Activated naive CD8-positive, alpha-beta T cell treated with anti-CD3 and anti-CD28 coated beads, Interleukin-2, amount 50 U/mL, for 24 hours (primary cell): ENCODE results near the gene TTC3.
A peak's percentile ranks its signal among the peaks of the same experiment; 100 is the strongest.

Experiments
- ATAC-seq: fragments of 150-1000 bp; cut with Tn5 transposase; one replicate; pipeline ENCODE4 v1.10.0; 2021
- DNase-seq: peaks from one replicate; pipeline ENCODE4 v3.0.0; 2021
- H3K27ac Mint-ChIP-seq: one replicate; pipeline ENCODE4 v1.8.0; 2021; ENCODE audit warnings: mild to moderate bottlenecking, mixed read lengths
- H3K27me3 Mint-ChIP-seq: one replicate; pipeline ENCODE4 v1.8.0; 2021; ENCODE audit warnings: mixed read lengths
- H3K36me3 Mint-ChIP-seq: one replicate; pipeline ENCODE4 v1.8.0; 2021; ENCODE audit warnings: low read depth, mixed read lengths
- H3K4me1 Mint-ChIP-seq: one replicate; pipeline ENCODE4 v1.8.0; 2021; ENCODE audit warnings: mixed read lengths
- H3K4me3 Mint-ChIP-seq: one replicate; pipeline ENCODE4 v1.8.0; 2021; ENCODE audit warnings: mild to moderate bottlenecking, moderate library complexity, mixed read lengths
- H3K9me3 Mint-ChIP-seq: one replicate; pipeline ENCODE4 v1.8.0; 2021; ENCODE audit warnings: mixed read lengths

TTC3 gene

GRCh38 chr21:37166733-37167132 is 93.7 kb downstream of the TTC3 start:
- H3K27me3 Mint-ChIP-seq, result no peaks in the 10 kb centered on the region
- no peaks in the 10 kb centered on the region for H3K9me3 Mint-ChIP-seq
- ATAC-seq (no peak), DNase-seq (no peak)
- H3K27ac Mint-ChIP-seq, result no peak overlapping the region
- H3K4me3 Mint-ChIP-seq, result no peak overlapping the region
- H3K36me3 Mint-ChIP-seq, result peaks cover 17% of the 10 kb centered on the region
- H3K4me1 Mint-ChIP-seq, result no peaks in the 10 kb centered on the region

- Mint-ChIP-seq H3K4me1 (no peaks in the 10 kb centered on the region), H3K27ac (no peak overlapping the region), H3K27me3 (no peaks in the 10 kb centered on the region), H3K9me3 (no peaks in the 10 kb centered on the region), H3K36me3 (peaks cover 21% of the 10 kb centered on the region), H3K4me3 (no peak overlapping the region)
- no peak for ATAC-seq
- no peak for DNase-seq
These were observed 95.6 kb downstream of the TTC3 start for GRCh38 chr21:37168666-37169065.

- H3K27ac Mint-ChIP-seq, result no peak overlapping the region
- no peak for DNase-seq
- ATAC-seq, result no peak
- no peaks in the 10 kb centered on the region for H3K27me3 Mint-ChIP-seq
- H3K9me3 Mint-ChIP-seq, result no peaks in the 10 kb centered on the region
- H3K36me3 Mint-ChIP-seq, result peaks cover 26% of the 10 kb centered on the region
- no peak overlapping the region for H3K4me3 Mint-ChIP-seq
- no peaks in the 10 kb centered on the region for H3K4me1 Mint-ChIP-seq
These were observed 99.6 kb downstream of the TTC3 start for GRCh38 chr21:37172646-37173045.

GRCh38 chr21:37176716-37177115 is 103.7 kb downstream of the TTC3 start:
- Mint-ChIP-seq H3K4me3 (no peak overlapping the region), H3K36me3 (peaks cover 44% of the 10 kb centered on the region), H3K9me3 (no peaks in the 10 kb centered on the region), H3K27ac (no peak overlapping the region), H3K27me3 (no peaks in the 10 kb centered on the region), H3K4me1 (no peaks in the 10 kb centered on the region)
- no peak for DNase-seq
- ATAC-seq, result peak; percentile 28

GRCh38 chr21:37181059-37181458 is 108.0 kb downstream of the TTC3 start:
- peaks cover 7% of the 10 kb centered on the region for H3K4me1 Mint-ChIP-seq
- H3K36me3 Mint-ChIP-seq, result peaks cover 51% of the 10 kb centered on the region
- no peak overlapping the region for H3K4me3 Mint-ChIP-seq
- no peaks in the 10 kb centered on the region for H3K9me3 Mint-ChIP-seq
- ATAC-seq (no peak), DNase-seq (no peak)
- no peak overlapping the region for H3K27ac Mint-ChIP-seq
- H3K27me3 Mint-ChIP-seq, result no peaks in the 10 kb centered on the region

GRCh38 chr21:37182222-37182621 is 109.2 kb downstream of the TTC3 start:
- Mint-ChIP-seq H3K36me3 (peaks cover 50% of the 10 kb centered on the region), H3K27me3 (no peaks in the 10 kb centered on the region), H3K4me3 (no peak overlapping the region), H3K9me3 (no peaks in the 10 kb centered on the region), H3K4me1 (peaks cover 7% of the 10 kb centered on the region), H3K27ac (no peak overlapping the region)
- no peak for DNase-seq
- ATAC-seq, result no peak

- no peaks in the 10 kb centered on the region for H3K27me3 Mint-ChIP-seq
- peaks cover 46% of the 10 kb centered on the region for H3K36me3 Mint-ChIP-seq
- peak overlapping the region; percentile 19 for H3K27ac Mint-ChIP-seq
- no peaks in the 10 kb centered on the region for H3K9me3 Mint-ChIP-seq
- H3K4me3 Mint-ChIP-seq, result no peak overlapping the region
- peak; percentile 57 for ATAC-seq
- DNase-seq, result no peak
- H3K4me1 Mint-ChIP-seq, result peaks cover 7% of the 10 kb centered on the region
These were observed 110.7 kb downstream of the TTC3 start for GRCh38 chr21:37183749-37184148.

GRCh38 chr21:37184784-37185593 is 111.9 kb downstream of the TTC3 start:
- no peak overlapping the region for H3K27ac Mint-ChIP-seq
- no peaks in the 10 kb centered on the region for H3K27me3 Mint-ChIP-seq
- peaks cover 7% of the 10 kb centered on the region for H3K4me1 Mint-ChIP-seq
- peaks cover 40% of the 10 kb centered on the region for H3K36me3 Mint-ChIP-seq
- no peak for ATAC-seq
- DNase-seq, result no peak
- H3K9me3 Mint-ChIP-seq, result no peaks in the 10 kb centered on the region
- no peak overlapping the region for H3K4me3 Mint-ChIP-seq

- Mint-ChIP-seq H3K4me1 (peaks cover 7% of the 10 kb centered on the region), H3K9me3 (no peaks in the 10 kb centered on the region), H3K4me3 (no peak overlapping the region), H3K36me3 (peaks cover 40% of the 10 kb centered on the region), H3K27ac (peak overlapping the region; percentile 28), H3K27me3 (no peaks in the 10 kb centered on the region)
- ATAC-seq, result no peak
- no peak for DNase-seq
These were observed 113.9 kb downstream of the TTC3 start for GRCh38 chr21:37186983-37187382.

- Mint-ChIP-seq H3K9me3 (no peaks in the 10 kb centered on the region), H3K36me3 (peaks cover 41% of the 10 kb centered on the region), H3K27ac (no peak overlapping the region), H3K4me1 (peaks cover 3% of the 10 kb centered on the region), H3K27me3 (no peaks in the 10 kb centered on the region), H3K4me3 (no peak overlapping the region)
- no peak for DNase-seq
- no peak for ATAC-seq
These were observed 115.8 kb downstream of the TTC3 start for GRCh38 chr21:37188825-37189224.

- DNase-seq (no peak), ATAC-seq (no peak)
- H3K27ac Mint-ChIP-seq, result no peak overlapping the region
- no peaks in the 10 kb centered on the region for H3K9me3 Mint-ChIP-seq
- no peaks in the 10 kb centered on the region for H3K4me1 Mint-ChIP-seq
- no peak overlapping the region for H3K4me3 Mint-ChIP-seq
- no peaks in the 10 kb centered on the region for H3K27me3 Mint-ChIP-seq
- H3K36me3 Mint-ChIP-seq, result peaks cover 40% of the 10 kb centered on the region
These were observed 119.0 kb downstream of the TTC3 start for GRCh38 chr21:37192019-37192418.

GRCh38 chr21:37193006-37193405 is 120.0 kb downstream of the TTC3 start:
- ATAC-seq (no peak), DNase-seq (no peak)
- H3K27me3 Mint-ChIP-seq, result no peaks in the 10 kb centered on the region
- peaks cover 37% of the 10 kb centered on the region for H3K36me3 Mint-ChIP-seq
- no peak overlapping the region for H3K27ac Mint-ChIP-seq
- H3K4me1 Mint-ChIP-seq, result no peaks in the 10 kb centered on the region
- no peaks in the 10 kb centered on the region for H3K9me3 Mint-ChIP-seq
- H3K4me3 Mint-ChIP-seq, result no peak overlapping the region

- Mint-ChIP-seq H3K36me3 (peaks cover 38% of the 10 kb centered on the region), H3K4me3 (no peak overlapping the region), H3K9me3 (no peaks in the 10 kb centered on the region), H3K27ac (no peak overlapping the region), H3K27me3 (no peaks in the 10 kb centered on the region), H3K4me1 (no peaks in the 10 kb centered on the region)
- DNase-seq (no peak), ATAC-seq (no peak)
These were observed 120.6 kb downstream of the TTC3 start for GRCh38 chr21:37193676-37194075.

- no peaks in the 10 kb centered on the region for H3K4me1 Mint-ChIP-seq
- H3K4me3 Mint-ChIP-seq, result no peak overlapping the region
- no peaks in the 10 kb centered on the region for H3K27me3 Mint-ChIP-seq
- DNase-seq (no peak), ATAC-seq (no peak)
- H3K9me3 Mint-ChIP-seq, result no peaks in the 10 kb centered on the region
- H3K36me3 Mint-ChIP-seq, result peaks cover 41% of the 10 kb centered on the region
- no peak overlapping the region for H3K27ac Mint-ChIP-seq
These were observed 122.0 kb downstream of the TTC3 start for GRCh38 chr21:37195059-37195458.

GRCh38 chr21:37195610-37196009 is 122.6 kb downstream of the TTC3 start:
- no peak overlapping the region for H3K27ac Mint-ChIP-seq

GRCh38 chr21:37196847-37197246 is 123.8 kb downstream of the TTC3 start:
- Mint-ChIP-seq H3K27ac (no peak overlapping the region), H3K4me1 (no peaks in the 10 kb centered on the region), H3K4me3 (no peak overlapping the region), H3K36me3 (peaks cover 39% of the 10 kb centered on the region), H3K9me3 (no peaks in the 10 kb centered on the region), H3K27me3 (no peaks in the 10 kb centered on the region)
- ATAC-seq, result no peak
- no peak for DNase-seq

More at GRCh38 chr21:37195610-37196009, 122.6 kb downstream of the TTC3 start:
- Mint-ChIP-seq H3K36me3 (peaks cover 41% of the 10 kb centered on the region), H3K4me1 (no peaks in the 10 kb centered on the region), H3K27me3 (no peaks in the 10 kb centered on the region), H3K4me3 (no peak overlapping the region), H3K9me3 (no peaks in the 10 kb centered on the region)
- ATAC-seq (no peak), DNase-seq (no peak)
